H9 (cell line): ENCODE measurements around the gene LRRC53. TPM values are rescaled to one million over a fixed set of nuclear protein-coding genes. Genes with fewer than 3 reads are reported as not detected.

Source experiments
- DNase-seq: peaks from one replicate; pipeline ENCODE4 v3.0.0-alpha.2; 2017
- H2AFZ ChIP-seq: one replicate; pipeline ENCODE4 v1.6.1; 2013; ENCODE audit warnings: mild to moderate bottlenecking, low read length, control low read depth, moderate library complexity
- H2AK5ac ChIP-seq: 2 replicates; pipeline ENCODE4 v1.6.1; 2013; ENCODE audit warnings: low read length, control low read depth, mixed read lengths; ENCODE audit not compliant: insufficient read length
- H2BK120ac ChIP-seq: one replicate; pipeline ENCODE4 v1.6.1; 2013; ENCODE audit warnings: low read depth, mild to moderate bottlenecking, low read length, control low read depth, inconsistent platforms; ENCODE audit not compliant: poor library complexity, severe bottlenecking
- H2BK12ac ChIP-seq: 2 replicates; pipeline ENCODE4 v1.6.1; 2013; ENCODE audit warnings: low read length, control low read depth, mixed read lengths, low read depth; ENCODE audit not compliant: insufficient read length
- H2BK15ac ChIP-seq: 2 replicates; pipeline ENCODE4 v1.6.1; 2013; ENCODE audit warnings: low read depth, low read length, control low read depth
- H2BK20ac ChIP-seq: one replicate; pipeline ENCODE4 v1.6.1; 2013; ENCODE audit warnings: low read depth, mild to moderate bottlenecking, low read length, control low read depth, inconsistent platforms; ENCODE audit not compliant: poor library complexity, severe bottlenecking
- H2BK5ac ChIP-seq: 2 replicates; pipeline ENCODE4 v1.6.1; 2013; ENCODE audit warnings: low read length, control low read depth, mixed read lengths; ENCODE audit not compliant: insufficient read length
- H3K14ac ChIP-seq: 2 replicates; pipeline ENCODE4 v1.6.1; 2013; ENCODE audit warnings: low read length, control low read depth; ENCODE audit not compliant: insufficient read depth
- H3K18ac ChIP-seq: 2 replicates; pipeline ENCODE4 v1.6.1; 2013; ENCODE audit warnings: low read depth, mild to moderate bottlenecking, mixed read lengths, low read length, control low read depth; ENCODE audit not compliant: insufficient read length
- H3K23ac ChIP-seq: 2 replicates; pipeline ENCODE4 v1.6.1; 2013; ENCODE audit warnings: low read length, control low read depth, mixed read lengths, low read depth; ENCODE audit not compliant: insufficient read length
- H3K23me2 ChIP-seq: 2 replicates; pipeline ENCODE4 v1.6.1; 2013; ENCODE audit warnings: low read depth, mild to moderate bottlenecking, mixed read lengths, low read length, control low read depth; ENCODE audit not compliant: insufficient read length, poor library complexity, severe bottlenecking
- H3K27ac ChIP-seq: 2 replicates; pipeline ENCODE4 v1.5.1; 2013; ENCODE audit warnings: low read length, control low read depth, mixed read lengths, low read depth; ENCODE audit not compliant: insufficient read length
- H3K27me3 ChIP-seq: 2 replicates; pipeline ENCODE4 v1.6.1; 2013; ENCODE audit warnings: low read length, control low read depth, inconsistent platforms; ENCODE audit not compliant: insufficient read depth
- H3K4ac ChIP-seq: 2 replicates; pipeline ENCODE4 v1.6.1; 2013; ENCODE audit warnings: low read depth, mild to moderate bottlenecking, control low read depth, inconsistent platforms, low read length, moderate library complexity
- H3K4me1 ChIP-seq: 2 replicates; pipeline ENCODE4 v1.6.1; 2013; ENCODE audit warnings: low read length, control low read depth, inconsistent platforms; ENCODE audit not compliant: insufficient read depth
- H3K4me2 ChIP-seq: 2 replicates; pipeline ENCODE4 v1.6.1; 2013; ENCODE audit warnings: low read length, control low read depth, mixed read lengths; ENCODE audit not compliant: insufficient read length, insufficient read depth
- H3K56ac ChIP-seq: 2 replicates; pipeline ENCODE4 v1.6.1; 2013; ENCODE audit warnings: low read depth, mild to moderate bottlenecking, mixed read lengths, low read length, control low read depth; ENCODE audit not compliant: insufficient read length
- H3K79me1 ChIP-seq: 2 replicates; pipeline ENCODE4 v1.6.1; 2013; ENCODE audit warnings: low read depth, mild to moderate bottlenecking, moderate library complexity, low read length, control low read depth, inconsistent platforms; ENCODE audit not compliant: insufficient read depth, poor library complexity, severe bottlenecking
- H3K79me2 ChIP-seq: 2 replicates; pipeline ENCODE4 v1.6.1; 2013; ENCODE audit warnings: low read length, control low read depth, inconsistent platforms; ENCODE audit not compliant: insufficient read depth
- H3K9ac ChIP-seq: 2 replicates; pipeline ENCODE4 v1.6.1; 2013; ENCODE audit warnings: low read length, control low read depth, mixed read lengths; ENCODE audit not compliant: insufficient read length; ENCODE audit errors: extremely low read depth
- H3K9me3 ChIP-seq: one replicate; pipeline ENCODE4 v1.6.1; 2013; ENCODE audit warnings: low read depth, low read length, inconsistent platforms; ENCODE audit not compliant: control insufficient read depth
- H3T11ph ChIP-seq: one replicate; pipeline ENCODE4 v1.6.1; 2013; ENCODE audit warnings: mild to moderate bottlenecking, low read length, control low read depth, inconsistent platforms
- H4K20me1 ChIP-seq: one replicate; pipeline ENCODE4 v1.6.1; 2013; ENCODE audit not compliant: control insufficient read depth, insufficient read length, insufficient read depth
- H4K5ac ChIP-seq: 2 replicates; pipeline ENCODE4 v1.6.1; 2013; ENCODE audit warnings: low read depth, mild to moderate bottlenecking, mixed read lengths, low read length, control low read depth; ENCODE audit not compliant: insufficient read length
- H4K8ac ChIP-seq: replicated peaks from 2 replicates; pipeline ENCODE4 v1.6.1; 2013; ENCODE audit warnings: low read length, control low read depth, mixed read lengths, low read depth; ENCODE audit not compliant: insufficient read length
- H4K91ac ChIP-seq: 2 replicates; pipeline ENCODE4 v1.6.1; 2013; ENCODE audit warnings: low read depth, mild to moderate bottlenecking, moderate library complexity, mixed read lengths, low read length, control low read depth; ENCODE audit not compliant: insufficient read length
- H3K27ac Mint-ChIP-seq, 3 experiments: 2 replicates in 2 of 3; 3 replicates in 1 of 3; pipeline ENCODE4 v1.8.0; 2020 to 2021; ENCODE audit warnings: mixed read lengths in 3 of 3, mild to moderate bottlenecking in 1 of 3, moderate library complexity in 1 of 3
- H3K27me3 Mint-ChIP-seq: 2 replicates; pipeline ENCODE4 v1.8.0; 2021; ENCODE audit warnings: low read depth, mild to moderate bottlenecking, moderate library complexity, mixed read lengths
- H3K36me3 Mint-ChIP-seq, 3 experiments: 2 replicates in 2 of 3; 3 replicates in 1 of 3; pipeline ENCODE4 v1.8.0; 2020 to 2021; ENCODE audit warnings: low read depth in 3 of 3, mixed read lengths in 3 of 3; ENCODE audit not compliant: insufficient read depth in 1 of 3
- H3K4me1 Mint-ChIP-seq, 2 experiments: 2 replicates each; pipeline ENCODE4 v1.8.0; 2020; ENCODE audit warnings: mixed read lengths in 2 of 2
- H3K4me3 Mint-ChIP-seq, 2 experiments: 2 replicates in 1 of 2; 3 replicates in 1 of 2; pipeline ENCODE4 v1.8.0; 2020 to 2021; ENCODE audit warnings: mild to moderate bottlenecking in 2 of 2, mixed read lengths in 2 of 2, moderate library complexity in 1 of 2
- H3K9me3 Mint-ChIP-seq, 2 experiments: 2 replicates in 1 of 2; 3 replicates in 1 of 2; pipeline ENCODE4 v1.8.0; 2020; ENCODE audit warnings: mild to moderate bottlenecking in 2 of 2, mixed read lengths in 2 of 2, moderate library complexity in 1 of 2
- CTCF ChIP-seq: fragments of 200-600 bp; sonication (generic); conservative IDR thresholded peaks from 3 replicates; pipeline ENCODE4 v1.8.0; 2021; ENCODE audit warnings: antibody characterized with exemption, mild to moderate bottlenecking
- WGBS: extraction: QIAGEN DNeasy Blood & Tissue Kit; methylation state at CpG from one replicate; pipeline ENCODE4 v1.1.7; 2013; ENCODE audit warnings: missing lambda C conversion rate, low lambda C conversion rate, mixed read lengths; ENCODE audit not compliant: insufficient read length; ENCODE audit errors: extremely low coverage; 5-methylcytosine and 5-hydroxymethylcytosine counted together
- total RNA-seq: library from RNA; stranded (reverse); gene quantifications from 2 replicates; pipeline ENCODE4 v1.2.1, GENCODE V29; 2021

LRRC53 gene
- total RNA-seq, 1 experiment from 2014 or later: not detected

DNA sequence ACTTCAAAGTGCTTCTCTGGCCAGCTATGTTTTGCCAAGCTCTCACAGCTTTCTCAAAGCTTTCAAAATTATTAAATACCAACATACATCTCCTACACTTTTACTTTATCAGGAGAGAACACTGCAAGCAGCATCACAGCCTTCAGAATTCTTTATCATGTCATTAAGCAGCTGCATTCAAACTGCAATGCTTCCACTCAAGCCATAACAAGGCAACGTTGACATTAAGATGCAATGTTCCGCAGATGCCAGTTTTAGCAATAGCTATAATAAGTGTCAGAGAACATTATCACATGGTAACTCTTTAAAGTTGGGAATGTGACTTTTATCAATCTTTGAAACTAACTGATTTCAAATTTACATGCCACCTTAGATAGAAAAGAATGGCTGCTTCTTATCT is 91.9 kb downstream of the LRRC53 start:
- H2AK5ac ChIP-seq: no peak overlapping the region
- no peak overlapping the region for H2BK15ac ChIP-seq
- no peak overlapping the region for H3K14ac ChIP-seq
- no peaks in the 10 kb centered on the region for H3K79me2 ChIP-seq
- H2BK5ac ChIP-seq: no peak overlapping the region
- no peaks in the 10 kb centered on the region for H3K4me1 Mint-ChIP-seq
- H4K20me1 ChIP-seq: no peaks in the 10 kb centered on the region
- H2AFZ ChIP-seq: no peak overlapping the region
- H3K4ac ChIP-seq: no peak overlapping the region
- H3K4me3 Mint-ChIP-seq: no peak overlapping the region
- no peak for DNase-seq
- H2BK20ac ChIP-seq: no peak overlapping the region
- H3K18ac ChIP-seq: no peak overlapping the region
- H3K9ac ChIP-seq: no peak overlapping the region
- H3K27ac Mint-ChIP-seq: no peak overlapping the region
- H3K4me1 ChIP-seq: no peaks in the 10 kb centered on the region
- H3K27me3 ChIP-seq: no peaks in the 10 kb centered on the region
- WGBS: no CpG with 5 or more reads among the region's 2 CpGs
- H3K23ac ChIP-seq: no peak overlapping the region
- no peaks in the 10 kb centered on the region for H3K9me3 Mint-ChIP-seq
- no peaks in the 10 kb centered on the region; the same call in 1 of the 2 replicates for H3K27me3 Mint-ChIP-seq
- H3K23me2 ChIP-seq: no peaks in the 10 kb centered on the region
- H3K36me3 Mint-ChIP-seq: no peaks in the 10 kb centered on the region
- H3T11ph ChIP-seq: no peak overlapping the region
- no peak overlapping the region for H4K8ac ChIP-seq
- H3K4me2 ChIP-seq: no peak overlapping the region
- no peak overlapping the region for H4K5ac ChIP-seq
- H4K91ac ChIP-seq: no peak overlapping the region
- H2BK120ac ChIP-seq: no peak overlapping the region
- no peak overlapping the region for H3K27ac ChIP-seq
- H3K56ac ChIP-seq: no peak overlapping the region
- H3K79me1 ChIP-seq: no peaks in the 10 kb centered on the region
- H3K9me3 ChIP-seq: no peaks in the 10 kb centered on the region
- no peak overlapping the region for H2BK12ac ChIP-seq
- TF ChIP-seq CTCF: no peak

Other genes starting within 250 kb of the LRRC53 start
- not detected in 2 replicates for gene ERICH3, start 161.2 kb upstream of the LRRC53 start, total RNA-seq
- gene CRYZ, start 220.4 kb upstream of the LRRC53 start, total RNA-seq: 12.7 and 14.0 TPM in 2 replicates
- gene TYW3, start 220.5 kb upstream of the LRRC53 start, total RNA-seq: 10.9 and 12.8 TPM in 2 replicates